ENCODE measurements around the gene DPP7.

DPP7 gene

GRCh38 chr9:137150617-137151457 lies 36.3 kb upstream of the DPP7 start:
- ATAC-seq = peak; percentile 56
- Mint-ChIP-seq H3K27ac (peak overlapping the region; percentile 84), H3K27me3 (peaks cover 36% of the 10 kb centered on the region), H3K4me3 (peak overlapping the region; percentile 41), H3K9me3 (no peaks in the 10 kb centered on the region), H3K36me3 (no peaks in the 10 kb centered on the region), H3K4me1 (peaks cover 14% of the 10 kb centered on the region)

GRCh38 chr9:137149942-137150616 lies 35.5 kb upstream of the DPP7 start:
- Mint-ChIP-seq H3K4me3 (peak overlapping the region; percentile 40), H3K27ac (peak overlapping the region; percentile 84), H3K27me3 (peaks cover 32% of the 10 kb centered on the region), H3K4me1 (peaks cover 14% of the 10 kb centered on the region), H3K9me3 (no peaks in the 10 kb centered on the region), H3K36me3 (no peaks in the 10 kb centered on the region)
- ATAC-seq = no peak

- Mint-ChIP-seq H3K27me3 (peaks cover 37% of the 10 kb centered on the region), H3K4me3 (no peak overlapping the region), H3K9me3 (no peaks in the 10 kb centered on the region), H3K27ac (no peak overlapping the region), H3K4me1 (peaks cover 14% of the 10 kb centered on the region), H3K36me3 (no peaks in the 10 kb centered on the region)
- ATAC-seq = no peak
These were observed 34.8 kb upstream of the DPP7 start for GRCh38 chr9:137149363-137149762.

- Mint-ChIP-seq H3K27ac (no peak overlapping the region), H3K4me1 (peaks cover 14% of the 10 kb centered on the region), H3K9me3 (no peaks in the 10 kb centered on the region), H3K36me3 (no peaks in the 10 kb centered on the region), H3K4me3 (no peak overlapping the region), H3K27me3 (peaks cover 44% of the 10 kb centered on the region)
- ATAC-seq = no peak
These were observed 34.1 kb upstream of the DPP7 start for GRCh38 chr9:137148661-137149060.

- no peaks in the 10 kb centered on the region for H3K36me3 Mint-ChIP-seq
- no peak overlapping the region for H3K27ac Mint-ChIP-seq
- H3K4me1 Mint-ChIP-seq = peaks cover 14% of the 10 kb centered on the region
- H3K9me3 Mint-ChIP-seq = no peaks in the 10 kb centered on the region
- peaks cover 48% of the 10 kb centered on the region for H3K27me3 Mint-ChIP-seq
- H3K4me3 Mint-ChIP-seq = no peak overlapping the region
- no peak for ATAC-seq
These were observed 33.7 kb upstream of the DPP7 start for GRCh38 chr9:137148242-137148641.

GRCh38 chr9:137147793-137148160 lies 33.2 kb upstream of the DPP7 start:
- H3K4me3 Mint-ChIP-seq = no peak overlapping the region
- peaks cover 53% of the 10 kb centered on the region for H3K27me3 Mint-ChIP-seq
- H3K36me3 Mint-ChIP-seq = no peaks in the 10 kb centered on the region
- H3K27ac Mint-ChIP-seq = no peak overlapping the region
- H3K9me3 Mint-ChIP-seq = no peaks in the 10 kb centered on the region
- peaks cover 14% of the 10 kb centered on the region for H3K4me1 Mint-ChIP-seq
- ATAC-seq = no peak

GRCh38 chr9:137147091-137147792 lies 32.7 kb upstream of the DPP7 start:
- H3K4me3 Mint-ChIP-seq = no peak overlapping the region
- no peaks in the 10 kb centered on the region for H3K36me3 Mint-ChIP-seq
- peaks cover 14% of the 10 kb centered on the region for H3K4me1 Mint-ChIP-seq
- no peak for ATAC-seq
- H3K27me3 Mint-ChIP-seq = peaks cover 58% of the 10 kb centered on the region
- no peaks in the 10 kb centered on the region for H3K9me3 Mint-ChIP-seq
- H3K27ac Mint-ChIP-seq = no peak overlapping the region

- peaks cover 66% of the 10 kb centered on the region for H3K27me3 Mint-ChIP-seq
- H3K4me1 Mint-ChIP-seq = peaks cover 13% of the 10 kb centered on the region
- no peaks in the 10 kb centered on the region for H3K9me3 Mint-ChIP-seq
- ATAC-seq = no peak
- no peak overlapping the region for H3K4me3 Mint-ChIP-seq
- no peak overlapping the region for H3K27ac Mint-ChIP-seq
- H3K36me3 Mint-ChIP-seq = no peaks in the 10 kb centered on the region
These were observed 32.0 kb upstream of the DPP7 start for GRCh38 chr9:137146527-137146918.

- Mint-ChIP-seq H3K4me1 (peaks cover 7% of the 10 kb centered on the region), H3K27ac (no peak overlapping the region), H3K27me3 (peaks cover 71% of the 10 kb centered on the region), H3K36me3 (no peaks in the 10 kb centered on the region), H3K9me3 (no peaks in the 10 kb centered on the region), H3K4me3 (no peak overlapping the region)
- ATAC-seq = no peak
These were observed 31.4 kb upstream of the DPP7 start for GRCh38 chr9:137145731-137146526.

GRCh38 chr9:137143459-137143858 lies 28.9 kb upstream of the DPP7 start:
- Mint-ChIP-seq H3K36me3 (no peaks in the 10 kb centered on the region), H3K9me3 (no peaks in the 10 kb centered on the region), H3K4me1 (peaks cover 6% of the 10 kb centered on the region), H3K27me3 (peaks cover 88% of the 10 kb centered on the region), H3K27ac (no peak overlapping the region), H3K4me3 (no peak overlapping the region)
- ATAC-seq = no peak

- peaks cover 14% of the 10 kb centered on the region for H3K4me1 Mint-ChIP-seq
- no peak for ATAC-seq
- H3K27me3 Mint-ChIP-seq = peaks cover 88% of the 10 kb centered on the region
- H3K36me3 Mint-ChIP-seq = no peaks in the 10 kb centered on the region
- no peak overlapping the region for H3K27ac Mint-ChIP-seq
- no peaks in the 10 kb centered on the region for H3K9me3 Mint-ChIP-seq
- H3K4me3 Mint-ChIP-seq = no peak overlapping the region
These were observed 27.7 kb upstream of the DPP7 start for GRCh38 chr9:137141976-137142936.

- Mint-ChIP-seq H3K27me3 (peaks cover 88% of the 10 kb centered on the region), H3K27ac (no peak overlapping the region), H3K9me3 (no peaks in the 10 kb centered on the region), H3K4me1 (peaks cover 14% of the 10 kb centered on the region), H3K36me3 (no peaks in the 10 kb centered on the region), H3K4me3 (no peak overlapping the region)
- no peak for ATAC-seq
These were observed 26.7 kb upstream of the DPP7 start for GRCh38 chr9:137141050-137141810.

GRCh38 chr9:137140151-137141012 lies 25.8 kb upstream of the DPP7 start:
- H3K27me3 Mint-ChIP-seq = peaks cover 92% of the 10 kb centered on the region
- ATAC-seq = no peak
- no peaks in the 10 kb centered on the region for H3K36me3 Mint-ChIP-seq
- no peak overlapping the region for H3K27ac Mint-ChIP-seq
- peaks cover 14% of the 10 kb centered on the region for H3K4me1 Mint-ChIP-seq
- H3K4me3 Mint-ChIP-seq = no peak overlapping the region
- no peaks in the 10 kb centered on the region for H3K9me3 Mint-ChIP-seq

Data from stimulated activated memory B cell treated with anti-CD40 and anti-IgM and Interleukin-4, amounts not matched to agents 10 μg/mL and 1 μg/mL and 100 μg/mL, for 72 hours (primary cell).